Progenitor cell of endocrine pancreas (in vitro differentiated cells): Measurements from ENCODE around the gene PIF1. TPM values are rescaled to one million over a fixed set of nuclear protein-coding genes. Genes with fewer than 3 reads are reported as not detected.

Experiments
- DNase-seq: peaks from one replicate; pipeline ENCODE4 v3.0.0; 2021; ENCODE audit warnings: low spot score; ENCODE audit not compliant: unreplicated experiment
- H3K27ac Mint-ChIP-seq: 2 replicates; pipeline ENCODE4 v1.8.0; 2021; ENCODE audit warnings: mild to moderate bottlenecking, moderate library complexity, mixed read lengths
- H3K27me3 Mint-ChIP-seq: 2 replicates; pipeline ENCODE4 v1.8.0; 2021; ENCODE audit warnings: mixed read lengths
- H3K36me3 Mint-ChIP-seq: 2 replicates; pipeline ENCODE4 v1.8.0; 2022; ENCODE audit warnings: mixed read lengths; ENCODE audit not compliant: insufficient read depth
- H3K4me1 Mint-ChIP-seq: 2 replicates; pipeline ENCODE4 v1.8.0; 2021; ENCODE audit warnings: low read depth, mixed read lengths
- H3K4me3 Mint-ChIP-seq: 2 replicates; pipeline ENCODE4 v1.8.0; 2021; ENCODE audit warnings: low read depth, mild to moderate bottlenecking, moderate library complexity, mixed read lengths
- H3K9me3 Mint-ChIP-seq: 2 replicates; pipeline ENCODE4 v1.8.0; 2021; ENCODE audit warnings: low read depth, mixed read lengths
- total RNA-seq: library from RNA; stranded (reverse); gene quantifications from 2 replicates; pipeline ENCODE4 v1.2.1, GENCODE V29; 2021
- TF ChIP-seq, protein P1 (sequence below): fragments of 200-600 bp; sonication (generic); IDR thresholded peaks from one replicate; pipeline ENCODE4 v1.5.0; 2021; ENCODE audit warnings: antibody characterized with exemption, mild to moderate bottlenecking; ENCODE audit not compliant: unreplicated experiment

The PIF1 gene
- total RNA-seq, 1 donor from 2014 or later: 19.6 TPM

DNA sequence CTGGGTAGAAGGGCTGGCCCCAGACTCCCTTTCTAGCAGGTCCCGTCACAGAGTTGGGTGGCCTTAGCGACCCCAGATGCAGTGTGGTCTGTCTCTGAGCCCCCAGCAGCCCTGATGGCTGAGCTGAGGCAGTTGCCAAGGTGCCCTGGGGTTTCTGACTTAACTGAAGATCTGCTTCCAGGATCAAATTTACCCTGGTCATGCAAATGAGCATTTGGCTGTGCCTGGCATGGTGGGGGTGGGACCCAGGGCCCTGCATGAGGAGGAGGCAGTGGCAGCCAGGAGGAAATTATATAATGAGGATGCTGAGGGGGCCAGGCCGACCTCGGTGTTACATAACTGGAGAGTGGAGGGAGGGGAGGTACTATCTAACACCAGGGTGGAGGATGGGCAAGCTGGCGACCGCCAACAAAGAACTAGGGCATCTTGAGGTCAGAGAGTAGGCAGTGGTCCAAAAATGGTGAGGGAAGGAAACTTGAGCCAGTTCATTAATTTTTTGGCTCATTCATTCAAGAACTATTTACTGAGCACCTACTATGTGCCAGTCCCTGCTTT, 32.7 kb upstream of the PIF1 start:
- Mint-ChIP-seq H3K4me3 (no peak overlapping the region), H3K4me1 (peaks cover 16% of the 10 kb centered on the region), H3K9me3 (no peaks in the 10 kb centered on the region), H3K27ac (no peak overlapping the region), H3K36me3 (no peaks in the 10 kb centered on the region), H3K27me3 (no peaks in the 10 kb centered on the region)
- DNase-seq: no peak
- TF ChIP-seq, protein P1, sequence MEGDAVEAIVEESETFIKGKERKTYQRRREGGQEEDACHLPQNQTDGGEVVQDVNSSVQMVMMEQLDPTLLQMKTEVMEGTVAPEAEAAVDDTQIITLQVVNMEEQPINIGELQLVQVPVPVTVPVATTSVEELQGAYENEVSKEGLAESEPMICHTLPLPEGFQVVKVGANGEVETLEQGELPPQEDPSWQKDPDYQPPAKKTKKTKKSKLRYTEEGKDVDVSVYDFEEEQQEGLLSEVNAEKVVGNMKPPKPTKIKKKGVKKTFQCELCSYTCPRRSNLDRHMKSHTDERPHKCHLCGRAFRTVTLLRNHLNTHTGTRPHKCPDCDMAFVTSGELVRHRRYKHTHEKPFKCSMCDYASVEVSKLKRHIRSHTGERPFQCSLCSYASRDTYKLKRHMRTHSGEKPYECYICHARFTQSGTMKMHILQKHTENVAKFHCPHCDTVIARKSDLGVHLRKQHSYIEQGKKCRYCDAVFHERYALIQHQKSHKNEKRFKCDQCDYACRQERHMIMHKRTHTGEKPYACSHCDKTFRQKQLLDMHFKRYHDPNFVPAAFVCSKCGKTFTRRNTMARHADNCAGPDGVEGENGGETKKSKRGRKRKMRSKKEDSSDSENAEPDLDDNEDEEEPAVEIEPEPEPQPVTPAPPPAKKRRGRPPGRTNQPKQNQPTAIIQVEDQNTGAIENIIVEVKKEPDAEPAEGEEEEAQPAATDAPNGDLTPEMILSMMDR: no peak

DNA sequence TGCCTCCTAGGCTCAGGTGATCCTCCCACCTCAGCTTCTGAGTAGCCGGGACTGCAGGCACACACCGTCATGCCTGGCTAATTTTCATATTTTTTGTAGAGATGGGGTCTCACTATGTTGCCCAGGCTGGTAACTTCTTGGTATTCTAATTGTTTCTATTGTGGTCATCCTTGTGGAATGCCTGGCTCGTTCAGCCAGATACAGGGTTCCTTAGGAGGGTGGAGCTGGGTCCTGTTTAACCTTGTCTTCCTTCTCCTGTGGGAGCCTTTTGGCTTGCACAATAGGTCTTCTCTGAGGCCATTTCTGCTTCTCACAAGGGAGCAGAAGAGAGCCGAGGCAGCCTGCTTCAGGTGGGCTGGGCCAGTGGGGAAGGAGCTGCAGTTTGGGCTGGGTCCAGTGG, 32.0 kb upstream of the PIF1 start:
- H3K9me3 Mint-ChIP-seq: no peaks in the 10 kb centered on the region
- DNase-seq: no peak
- TF ChIP-seq, protein P1: no peak
- no peak overlapping the region for H3K4me3 Mint-ChIP-seq
- peak overlapping the region; percentile 87 for H3K27ac Mint-ChIP-seq
- peaks cover 16% of the 10 kb centered on the region for H3K4me1 Mint-ChIP-seq
- no peaks in the 10 kb centered on the region for H3K36me3 Mint-ChIP-seq
- H3K27me3 Mint-ChIP-seq: no peaks in the 10 kb centered on the region

DNA sequence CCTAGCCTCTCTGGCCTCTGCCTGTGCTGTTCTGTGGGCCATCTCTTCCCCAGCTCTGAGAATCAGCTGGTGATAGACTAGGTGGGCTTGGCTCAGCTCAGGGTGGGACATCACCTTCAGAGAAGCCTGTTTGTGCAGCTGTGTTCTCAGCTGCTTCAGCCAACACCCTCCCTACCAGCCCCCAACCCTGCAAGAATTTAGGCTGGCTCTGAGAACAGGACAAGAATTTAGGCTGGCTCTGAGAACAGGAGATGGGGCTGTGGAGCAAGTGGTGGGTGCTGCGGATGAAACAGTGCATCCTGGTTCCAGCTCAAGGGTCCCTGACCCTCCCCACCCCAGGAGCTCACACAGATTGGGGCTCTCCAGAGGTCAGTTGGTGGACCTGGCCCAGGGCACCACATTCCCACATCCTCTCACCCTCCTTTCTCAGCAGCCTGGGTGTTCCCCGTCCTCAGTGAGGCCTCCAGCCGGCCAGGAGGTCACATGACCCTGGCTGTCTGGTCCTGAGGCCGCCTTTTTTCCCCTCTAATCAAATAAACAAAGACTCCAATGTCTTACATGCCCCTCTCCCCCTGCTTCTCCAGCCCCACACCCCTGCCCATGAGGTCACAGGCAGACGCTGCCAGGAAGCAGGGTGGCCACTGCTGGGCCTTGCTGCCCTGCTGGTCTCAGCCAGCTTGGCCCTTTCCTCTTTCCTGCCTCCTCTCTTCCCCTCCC, 31.1 kb upstream of the PIF1 start:
- H3K4me1 Mint-ChIP-seq: peaks cover 16% of the 10 kb centered on the region
- no peak for DNase-seq

DNA sequence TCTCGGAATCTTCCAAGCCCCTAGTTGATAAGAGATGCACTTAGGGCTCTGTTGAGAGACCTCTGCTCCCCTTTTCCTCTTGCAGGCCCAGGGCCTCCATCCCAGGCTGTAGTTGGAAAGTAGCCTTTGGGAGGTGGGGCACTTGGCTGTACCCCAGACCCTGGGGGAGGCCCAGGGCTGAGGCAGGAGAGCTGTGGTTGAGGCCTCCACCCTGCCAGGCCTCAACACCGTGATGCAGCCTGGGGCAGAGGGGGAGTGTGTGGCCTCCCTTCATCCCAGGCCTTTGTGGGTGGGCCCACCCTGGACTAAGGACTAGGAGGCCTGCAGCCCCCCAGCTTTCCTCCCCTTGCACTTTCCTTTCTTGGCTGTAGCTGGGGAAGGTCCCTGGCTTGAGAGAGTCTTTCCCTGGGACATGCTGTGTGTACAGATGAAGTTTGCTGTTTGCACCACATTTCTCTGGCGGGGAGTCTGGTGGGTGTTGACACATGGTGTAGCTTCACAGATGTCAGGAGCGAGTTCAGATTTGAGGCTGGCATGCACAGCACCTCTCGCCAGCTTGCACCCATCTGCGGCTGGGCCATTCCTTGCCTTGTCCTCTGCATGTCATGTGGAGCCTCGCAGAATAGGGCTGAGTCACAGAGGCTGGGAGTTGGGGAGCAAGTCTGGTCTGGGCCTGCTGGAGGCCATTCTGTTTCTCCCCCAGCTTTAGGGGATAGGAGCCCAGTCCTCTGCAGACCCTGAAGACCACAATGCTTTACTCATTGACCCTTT, 29.9 kb upstream of the PIF1 start:
- Mint-ChIP-seq H3K9me3 (no peaks in the 10 kb centered on the region), H3K27me3 (no peaks in the 10 kb centered on the region), H3K4me1 (peaks cover 16% of the 10 kb centered on the region), H3K36me3 (peaks cover 5% of the 10 kb centered on the region), H3K27ac (no peak overlapping the region), H3K4me3 (no peak overlapping the region)
- TF ChIP-seq, protein P1: no peak
- no peak for DNase-seq

More for the DNA sequence above, 31.1 kb upstream of the PIF1 start:
- Mint-ChIP-seq H3K27me3 (no peaks in the 10 kb centered on the region), H3K36me3 (peaks cover 4% of the 10 kb centered on the region), H3K27ac (peak overlapping the region; percentile 87), H3K9me3 (no peaks in the 10 kb centered on the region), H3K4me3 (no peak overlapping the region)
- TF ChIP-seq, protein P1: no peak

DNA sequence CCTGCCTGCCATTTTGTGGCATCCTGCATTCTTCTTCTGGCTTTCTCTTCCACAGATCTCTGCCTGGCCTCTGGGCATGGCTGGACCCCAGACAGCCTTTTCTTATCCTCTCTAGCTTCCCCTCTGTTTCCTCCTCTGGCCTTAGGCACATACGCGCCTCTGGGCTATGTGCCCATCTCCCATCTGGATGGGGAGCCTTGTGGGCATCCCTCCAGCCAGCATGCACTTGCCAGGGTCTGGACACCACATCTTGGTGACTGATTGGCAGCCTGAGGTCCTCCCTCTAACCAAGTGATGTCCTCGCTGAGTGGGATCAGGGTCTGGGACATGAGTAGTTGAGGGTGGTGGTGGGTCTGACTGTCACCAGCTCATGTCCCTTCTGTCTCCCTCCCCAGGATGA, 29.1 kb upstream of the PIF1 start:
- peaks cover 6% of the 10 kb centered on the region for H3K36me3 Mint-ChIP-seq
- no peak overlapping the region for H3K27ac Mint-ChIP-seq
- H3K4me3 Mint-ChIP-seq: no peak overlapping the region
- TF ChIP-seq, protein P1: no peak
- H3K4me1 Mint-ChIP-seq: peaks cover 16% of the 10 kb centered on the region
- DNase-seq: no peak
- H3K27me3 Mint-ChIP-seq: no peaks in the 10 kb centered on the region
- H3K9me3 Mint-ChIP-seq: no peaks in the 10 kb centered on the region
